HepG2 (cell line): Measurements from ENCODE around the gene ANKUB1. TPM values are rescaled to one million over a fixed set of nuclear protein-coding genes. Genes with fewer than 3 reads are reported as not detected.

Source experiments
- BHLHE40 ChIP-seq: IDR thresholded peaks from 2 replicates; pipeline ENCODE4 v1.6.1; 2011; ENCODE audit warnings: low read length, improper control_type of control experiment
- CBX2 ChIP-seq, 2 experiments: fragments of 200-600 bp in 1 of 2; sonication (generic); formaldehyde crosslinking in 1 of 2; IDR thresholded peaks; 2 replicates each; pipeline versions ENCODE4 v1.7.0 to v1.8.1; 2018 to 2022; ENCODE audit warnings: low read depth in 2 of 2, low read length in 1 of 2, mild to moderate bottlenecking in 1 of 2, missing genetic modification reagents in 1 of 2
- DBP ChIP-seq: sonication (generic); formaldehyde crosslinking; IDR thresholded peaks from 2 replicates; pipeline ENCODE4 v1.4.0; 2020; ENCODE audit warnings: missing genetic modification reagents; ENCODE audit errors: not compliant biosample characterization
- FOSL1 ChIP-seq: sonication (generic); formaldehyde crosslinking; IDR thresholded peaks from 2 replicates; pipeline ENCODE4 v1.9.0; 2021; ENCODE audit warnings: missing genetic modification reagents, borderline replicate concordance
- HMGXB3 ChIP-seq: sonication (generic); formaldehyde crosslinking; IDR thresholded peaks from 2 replicates; pipeline ENCODE4 v1.4.0; 2020; ENCODE audit warnings: missing genetic modification reagents, borderline replicate concordance
- KLF9 ChIP-seq: IDR thresholded peaks from 2 replicates; pipeline ENCODE4 v1.6.1; 2016; ENCODE audit warnings: low read depth
- MAZ ChIP-seq, 2 experiments: sonication (generic) in 1 of 2; formaldehyde crosslinking in 1 of 2; IDR thresholded peaks; 2 replicates each; pipeline versions ENCODE4 v1.5.0 to v1.6.1; 2012 to 2020; ENCODE audit warnings: low read depth in 2 of 2, mild to moderate bottlenecking in 2 of 2, borderline replicate concordance in 1 of 2, improper control_type of control experiment in 1 of 2, low read length in 1 of 2, missing genetic modification reagents in 1 of 2, moderate library complexity in 1 of 2
- NFRKB ChIP-seq: fragments of 450-650 bp; IDR thresholded peaks from 2 replicates; pipeline ENCODE4 v1.6.1; 2017
- TRAFD1 ChIP-seq: sonication (generic); formaldehyde crosslinking; IDR thresholded peaks from 2 replicates; pipeline ENCODE4 v1.5.1; 2020; ENCODE audit warnings: missing genetic modification reagents, mild to moderate bottlenecking, borderline replicate concordance
- TRIM22 ChIP-seq: fragments of 450-650 bp; IDR thresholded peaks from 2 replicates; pipeline ENCODE4 v1.6.1; 2017
- XRCC5 ChIP-seq: fragments of 200-400 bp; formaldehyde crosslinking; optimal IDR thresholded peaks from 2 replicates; pipeline ENCODE3; 2017; ENCODE audit warnings: mild to moderate bottlenecking, low read length
- ZNF253 ChIP-seq: sonication (generic); formaldehyde crosslinking; IDR thresholded peaks from 2 replicates; pipeline ENCODE4 v1.8.0; 2022; ENCODE audit warnings: mild to moderate bottlenecking, missing genetic modification reagents, borderline replicate concordance
- ZNF337 ChIP-seq: sonication (generic); formaldehyde crosslinking; IDR thresholded peaks from 2 replicates; pipeline ENCODE4 v1.5.1; 2020; ENCODE audit warnings: missing genetic modification reagents, low read depth, mild to moderate bottlenecking, borderline replicate concordance
- ZNF350 ChIP-seq: sonication (generic); formaldehyde crosslinking; IDR thresholded peaks from 2 replicates; pipeline ENCODE4 v1.4.0; 2020; ENCODE audit warnings: mild to moderate bottlenecking, low read depth, missing genetic modification reagents, borderline replicate concordance
- ZNF501 ChIP-seq: sonication (generic); formaldehyde crosslinking; IDR thresholded peaks from 2 replicates; pipeline ENCODE4 v1.5.1; 2020; ENCODE audit warnings: mild to moderate bottlenecking, moderate library complexity, missing genetic modification reagents
- ZNF589 ChIP-seq: sonication (generic); formaldehyde crosslinking; conservative IDR thresholded peaks from 2 replicates; pipeline ENCODE4 v1.8.0; 2022; ENCODE audit warnings: mild to moderate bottlenecking, moderate library complexity, missing genetic modification reagents
- ZNF614 ChIP-seq: IDR thresholded peaks from 2 replicates; pipeline ENCODE4 v1.6.1; 2018; ENCODE audit warnings: missing biosample characterization, missing genetic modification reagents, inconsistent platforms, borderline replicate concordance
- ZNF720 ChIP-seq: sonication (generic); formaldehyde crosslinking; IDR thresholded peaks from 2 replicates; pipeline ENCODE4 v1.4.0; 2020; ENCODE audit warnings: missing genetic modification reagents
- ZNF772 ChIP-seq: sonication (generic); formaldehyde crosslinking; IDR thresholded peaks from 2 replicates; pipeline ENCODE4 v1.5.0; 2020; ENCODE audit warnings: mild to moderate bottlenecking, missing genetic modification reagents
- polyA plus RNA-seq, 8 experiments: library from polyadenylated mRNA; depleted of rRNA in 3 of 8; stranded (reverse) in 7 of 8; unstranded in 1 of 8; fragments of >200 nt; fragmentation: Illumina TruSeq in 4 of 8; extraction: Trizol in 4 of 8; gene quantifications; 2 replicates each; pipeline versions ENCODE4 v1.2.1 to v1.2.3, GENCODE V29; 2011 to 2016; ENCODE audit warnings: low read depth in 4 of 8, missing spikeins in 1 of 8, mixed read lengths in 1 of 8; ENCODE audit not compliant: insufficient read depth in 1 of 8
- total RNA-seq, 5 experiments: library from RNA; depleted of rRNA; stranded (reverse); fragments of >200 nt; fragmentation: Illumina TruSeq; extraction: Trizol; gene quantifications; 2 replicates each; pipeline ENCODE4 v1.2.3, GENCODE V29; 2016; ENCODE audit warnings: low read depth in 1 of 5

Gene ANKUB1
- total and polyA plus RNA-seq, 2 of the 13 experiments (the other 11 are each of a cell fraction or from before 2014, with no cell fraction given), result not detected

GRCh38 chr3:149713730-149714654 is 78.4 kb downstream of the ANKUB1 start (continued):
- no peak for TF ChIP-seq MAZ (IDR thresholded peaks at IDR 0.05; ENCODE audit: borderline replicate concordance, low read depth, low read length)
- no peak for TF ChIP-seq MAZ (CRISPR knock-in tag; IDR thresholded peaks at IDR 0.05; ENCODE audit: low read depth)
- no peak for TF ChIP-seq HMGXB3
- TF ChIP-seq FOSL1 (CRISPR knock-in tag), result no peak
- no peak for TF ChIP-seq ZNF589 (CRISPR knock-in tag)
- 0 out of 2 replicates have a peak, but pooled peaks have one; percentile 14 for TF ChIP-seq ZNF614 (CRISPR knock-in tag)
- peak; percentile 48; the same call in 1 of the 2 replicates for TF ChIP-seq TRAFD1
- TF ChIP-seq BHLHE40, result peak; percentile 40; the same call in 1 of the 2 replicates
- no peak for TF ChIP-seq ZNF337 (CRISPR knock-in tag)
- no peak for TF ChIP-seq NFRKB
- no peak for TF ChIP-seq XRCC5
- TF ChIP-seq ZNF350, result 0 out of 2 replicates have a peak, but pooled peaks have one; percentile 68
- 0 out of 2 replicates have a peak, but pooled peaks have one; percentile 18 for TF ChIP-seq ZNF501 (CRISPR knock-in tag)
- no peak for TF ChIP-seq ZNF772 (CRISPR knock-in tag)
- TF ChIP-seq DBP, result no peak
- TF ChIP-seq KLF9 (CRISPR knock-in tag), result no peak
- no peak for TF ChIP-seq TRIM22
- no peak for TF ChIP-seq ZNF253
- no peak for TF ChIP-seq CBX2 (IDR thresholded peaks at IDR 0.05; ENCODE audit: low read depth, low read length)
- no peak for TF ChIP-seq CBX2 (CRISPR knock-in tag; IDR thresholded peaks at IDR 0.05; ENCODE audit: low read depth)
- TF ChIP-seq ZNF720 (CRISPR knock-in tag), result no peak
